Measurements from ENCODE around the gene ZFP3. TPM values are rescaled to one million over a fixed set of nuclear protein-coding genes. Genes with fewer than 3 reads are reported as not detected.

The ZFP3 gene
- total RNA-seq, 1 experiment from 2014 or later: 0.11 TPM

GRCh38 chr17:5068236-5068635, 10.0 kb upstream of the ZFP3 start:
- no peaks in the 10 kb centered on the region; the same call in 1 of the 2 replicates for H3K27me3 ChIP-seq (ENCODE audit: insufficient read depth, low read length)
- no peak overlapping the region for H3K4me2 ChIP-seq (ENCODE audit: insufficient read depth, insufficient read length, low read length)
- Mint-ChIP-seq H3K36me3 (ENCODE audit: insufficient read depth in 1 of 3, low read depth in 3 of 3) (no peaks in the 10 kb centered on the region), H3K4me3 (no peak overlapping the region), H3K9me3 (no peaks in the 10 kb centered on the region), H3K27ac (no peak overlapping the region), H3K4me1 (peaks cover 4 to 5% of the 10 kb centered on the region in 2 experiments; a peak in 3 of 4 replicates), H3K27me3 (ENCODE audit: low read depth) (peaks cover 20% of the 10 kb centered on the region)
- H2BK15ac ChIP-seq (ENCODE audit: low read depth, low read length): no peak overlapping the region
- no peaks in the 10 kb centered on the region for H3K79me2 ChIP-seq (ENCODE audit: insufficient read depth, low read length)
- WGBS (ENCODE audit: extremely low coverage, insufficient read length, low lambda C conversion rate): no CpG with 5 or more reads among the region's 3 CpGs
- H3K23me2 ChIP-seq (ENCODE audit: insufficient read length, low read depth, low read length, poor library complexity, severe bottlenecking): no peaks in the 10 kb centered on the region
- H2BK120ac ChIP-seq (ENCODE audit: low read depth, low read length, poor library complexity, severe bottlenecking): no peak overlapping the region
- H3T11ph ChIP-seq (ENCODE audit: low read length): no peak overlapping the region
- H3K4ac ChIP-seq (ENCODE audit: low read depth, low read length): no peak overlapping the region
- H3K79me1 ChIP-seq (ENCODE audit: insufficient read depth, low read depth, low read length, poor library complexity, severe bottlenecking): no peaks in the 10 kb centered on the region
- H3K9me3 ChIP-seq (ENCODE audit: control insufficient read depth, low read depth, low read length): no peaks in the 10 kb centered on the region
- no peak overlapping the region for H3K23ac ChIP-seq (ENCODE audit: insufficient read length, low read depth, low read length)
- no peak overlapping the region for H4K91ac ChIP-seq (ENCODE audit: insufficient read length, low read depth, low read length)
- no peak overlapping the region for H2BK12ac ChIP-seq (ENCODE audit: insufficient read length, low read depth, low read length)
- no peak overlapping the region for H3K56ac ChIP-seq (ENCODE audit: insufficient read length, low read depth, low read length)
- H4K20me1 ChIP-seq (ENCODE audit: control insufficient read depth, insufficient read depth, insufficient read length): no peaks in the 10 kb centered on the region
- H3K4me1 ChIP-seq (ENCODE audit: insufficient read depth, low read length): no peaks in the 10 kb centered on the region
- H3K14ac ChIP-seq (ENCODE audit: insufficient read depth, low read length): no peak overlapping the region
- no peak overlapping the region for H2BK20ac ChIP-seq (ENCODE audit: low read depth, low read length, poor library complexity, severe bottlenecking)
- DNase-seq: no peak
- no peak overlapping the region for H3K18ac ChIP-seq (ENCODE audit: insufficient read length, low read depth, low read length)
- H2AK5ac ChIP-seq (ENCODE audit: insufficient read length, low read length): no peak overlapping the region
- TF ChIP-seq CTCF (conservative IDR thresholded peaks at IDR 0.05): no peak
- no peak overlapping the region for H4K5ac ChIP-seq (ENCODE audit: insufficient read length, low read depth, low read length)
- no peak overlapping the region for H3K27ac ChIP-seq (ENCODE audit: insufficient read length, low read depth, low read length)
- H2BK5ac ChIP-seq (ENCODE audit: insufficient read length, low read length): no peak overlapping the region
- no peak overlapping the region for H4K8ac ChIP-seq (replicated peaks; ENCODE audit: insufficient read length, low read depth, low read length)
- no peak overlapping the region for H3K9ac ChIP-seq (ENCODE audit: extremely low read depth, insufficient read length, low read length)
- no peak overlapping the region for H2AFZ ChIP-seq (ENCODE audit: low read length)

Measured in H9 (cell line).